T-helper 2 cell treated with Interferon-gamma antibody and Interleukin-4, amounts not matched to agents 5 μg/mL and 100 μg/mL, for 36 hours (primary cell): ENCODE data around the gene CCNF.
"Not testable (repeated sequence)": the region's sequence is repeated elsewhere in the genome, so short reads cannot be mapped to it uniquely, and the experiment has no call there.

Experiments used
- DNase-seq: peaks from one replicate; pipeline ENCODE4 v3.0.0; 2021; ENCODE audit warnings: low spot score
- H3K27ac Mint-ChIP-seq: one replicate; pipeline ENCODE4 v1.8.0; 2021; ENCODE audit warnings: mild to moderate bottlenecking, mixed read lengths
- H3K27me3 Mint-ChIP-seq: one replicate; pipeline ENCODE4 v1.8.0; 2021; ENCODE audit warnings: low read depth, mixed read lengths
- H3K36me3 Mint-ChIP-seq: one replicate; pipeline ENCODE4 v1.8.0; 2021; ENCODE audit warnings: low read depth, mixed read lengths
- H3K4me1 Mint-ChIP-seq: one replicate; pipeline ENCODE4 v1.8.0; 2021; ENCODE audit warnings: low read depth, mixed read lengths
- H3K4me3 Mint-ChIP-seq: one replicate; pipeline ENCODE4 v1.8.0; 2022; ENCODE audit warnings: mild to moderate bottlenecking, moderate library complexity, mixed read lengths
- H3K9me3 Mint-ChIP-seq: one replicate; pipeline ENCODE4 v1.8.0; 2021; ENCODE audit warnings: mixed read lengths

CCNF gene

GRCh38 chr16:2429034-2429770, at the start of gene CCNF:
TSS of gene CCNF (plus strand) at chr16:2429447. CDS start at chr16:2429482, 35 bp downstream.
- Mint-ChIP-seq H3K9me3 (no peaks in the 10 kb centered on the region), H3K27ac (peak within 1 kb of the TSS; percentile 89), H3K27me3 (no peaks in the 10 kb centered on the region), H3K36me3 (peaks cover 28% of the 10 kb centered on the region), H3K4me1 (peaks cover 24% of the 10 kb centered on the region), H3K4me3 (peak within 1 kb of the TSS; percentile 99)
- DNase-seq, result peak; percentile 96

GRCh38 chr16:2383501-2383900, 45.7 kb upstream of the CCNF start:
- Mint-ChIP-seq H3K4me1 (peaks cover 5% of the 10 kb centered on the region), H3K36me3 (peaks cover 2% of the 10 kb centered on the region), H3K4me3 (no peak overlapping the region), H3K27ac (no peak overlapping the region), H3K27me3 (peaks cover 17% of the 10 kb centered on the region), H3K9me3 (peaks cover 2% of the 10 kb centered on the region)
- no peak for DNase-seq

- peaks cover 2% of the 10 kb centered on the region for H3K36me3 Mint-ChIP-seq
- H3K4me1 Mint-ChIP-seq, result peaks cover 5% of the 10 kb centered on the region
- H3K9me3 Mint-ChIP-seq, result peaks cover 8% of the 10 kb centered on the region
- no peak overlapping the region for H3K4me3 Mint-ChIP-seq
- DNase-seq, result no peak
- H3K27ac Mint-ChIP-seq, result no peak overlapping the region
- H3K27me3 Mint-ChIP-seq, result peaks cover 12% of the 10 kb centered on the region
Observed at GRCh38 chr16:2384426-2384825, 44.8 kb upstream of the CCNF start.

GRCh38 chr16:2385190-2385836, 43.9 kb upstream of the CCNF start:
- no peak overlapping the region for H3K27ac Mint-ChIP-seq
- no peak overlapping the region for H3K4me3 Mint-ChIP-seq
- peaks cover 8% of the 10 kb centered on the region for H3K9me3 Mint-ChIP-seq
- peaks cover 2% of the 10 kb centered on the region for H3K36me3 Mint-ChIP-seq
- peaks cover 5% of the 10 kb centered on the region for H3K4me1 Mint-ChIP-seq
- peaks cover 9% of the 10 kb centered on the region for H3K27me3 Mint-ChIP-seq
- no peak for DNase-seq

GRCh38 chr16:2385982-2386381, 43.3 kb upstream of the CCNF start:
- H3K36me3 Mint-ChIP-seq, H3K4me1 Mint-ChIP-seq, H3K27ac Mint-ChIP-seq, H3K27me3 Mint-ChIP-seq, H3K4me3 Mint-ChIP-seq, H3K9me3 Mint-ChIP-seq, DNase-seq: not testable (repeated sequence)

GRCh38 chr16:2386990-2387389, 42.3 kb upstream of the CCNF start:
- Mint-ChIP-seq H3K36me3 (peaks cover 2% of the 10 kb centered on the region), H3K27ac (no peak overlapping the region), H3K4me3 (no peak overlapping the region), H3K27me3 (peaks cover 6% of the 10 kb centered on the region), H3K4me1 (peaks cover 5% of the 10 kb centered on the region), H3K9me3 (peaks cover 8% of the 10 kb centered on the region)
- DNase-seq, result no peak

- Mint-ChIP-seq H3K27ac (no peak overlapping the region), H3K4me1 (peaks cover 5% of the 10 kb centered on the region), H3K27me3 (peaks cover 1% of the 10 kb centered on the region), H3K4me3 (no peak overlapping the region), H3K36me3 (peaks cover 2% of the 10 kb centered on the region), H3K9me3 (peaks cover 8% of the 10 kb centered on the region)
- no peak for DNase-seq
Observed at GRCh38 chr16:2388139-2388874, 40.9 kb upstream of the CCNF start.

GRCh38 chr16:2388875-2389433, 40.3 kb upstream of the CCNF start:
- H3K4me1 Mint-ChIP-seq, result peaks cover 5% of the 10 kb centered on the region
- DNase-seq, result no peak
- H3K4me3 Mint-ChIP-seq, result no peak overlapping the region
- peaks cover 2% of the 10 kb centered on the region for H3K36me3 Mint-ChIP-seq
- H3K9me3 Mint-ChIP-seq, result peaks cover 8% of the 10 kb centered on the region
- peaks cover 4% of the 10 kb centered on the region for H3K27me3 Mint-ChIP-seq
- H3K27ac Mint-ChIP-seq, result no peak overlapping the region

- no peak overlapping the region for H3K27ac Mint-ChIP-seq
- H3K9me3 Mint-ChIP-seq, result peaks cover 8% of the 10 kb centered on the region
Observed at GRCh38 chr16:2392025-2392424, 37.2 kb upstream of the CCNF start.

GRCh38 chr16:2398520-2398919, 30.7 kb upstream of the CCNF start:
- Mint-ChIP-seq H3K27me3 (peaks cover 10% of the 10 kb centered on the region), H3K27ac (no peak overlapping the region), H3K36me3 (no peaks in the 10 kb centered on the region), H3K4me1 (no peaks in the 10 kb centered on the region), H3K9me3 (no peaks in the 10 kb centered on the region), H3K4me3 (no peak overlapping the region)
- DNase-seq, result no peak

More at GRCh38 chr16:2392025-2392424, 37.2 kb upstream of the CCNF start:
- H3K36me3 Mint-ChIP-seq, result peaks cover 2% of the 10 kb centered on the region
- H3K4me1 Mint-ChIP-seq, result no peaks in the 10 kb centered on the region
- no peak overlapping the region for H3K4me3 Mint-ChIP-seq
- peaks cover 12% of the 10 kb centered on the region for H3K27me3 Mint-ChIP-seq
- DNase-seq, result no peak

GRCh38 chr16:2404099-2404498, 25.1 kb upstream of the CCNF start:
- Mint-ChIP-seq H3K27me3 (peaks cover 6% of the 10 kb centered on the region), H3K27ac (no peak overlapping the region), H3K36me3 (no peaks in the 10 kb centered on the region), H3K9me3 (no peaks in the 10 kb centered on the region), H3K4me3 (no peak overlapping the region), H3K4me1 (peaks cover 2% of the 10 kb centered on the region)
- no peak for DNase-seq

- Mint-ChIP-seq H3K9me3 (no peaks in the 10 kb centered on the region), H3K27me3 (peaks cover 18% of the 10 kb centered on the region), H3K4me1 (no peaks in the 10 kb centered on the region), H3K27ac (no peak overlapping the region), H3K4me3 (no peak overlapping the region), H3K36me3 (no peaks in the 10 kb centered on the region)
- no peak for DNase-seq
Observed at GRCh38 chr16:2415085-2415484, 14.2 kb upstream of the CCNF start.

- Mint-ChIP-seq H3K4me1 (no peaks in the 10 kb centered on the region), H3K4me3 (no peak overlapping the region), H3K36me3 (no peaks in the 10 kb centered on the region), H3K27me3 (peaks cover 13% of the 10 kb centered on the region), H3K9me3 (no peaks in the 10 kb centered on the region), H3K27ac (no peak overlapping the region)
- no peak for DNase-seq
Observed at GRCh38 chr16:2420035-2420434, 9.2 kb upstream of the CCNF start.
